Smooth muscle cell of trachea (primary cell): Measurements from ENCODE around the gene RNF217. TPM values are rescaled to one million over a fixed set of nuclear protein-coding genes. Genes with fewer than 3 reads are reported as not detected.

ENCODE experiments used
- total RNA-seq: library from RNA; depleted of rRNA; stranded (reverse); fragments of >200 nt; gene quantifications from 2 replicates; pipeline ENCODE4 v1.2.1, GENCODE V29; 2014

The RNF217 gene
- total RNA-seq = 10.9 and 14.0 TPM in 2 replicates

GRCh38 chr6:124961777-124962638 lies at the start of gene RNF217:
RNF217 (plus strand) TSS chr6:124962437; CDS start chr6:124962545, 108 bp downstream.

Other genes with a start within 250 kb of the RNF217 start
- gene TPD52L1, start 191.3 kb downstream of the RNF217 start, total RNA-seq = 4.9 and 10.8 TPM in 2 replicates